Activated T-cell treated with anti-CD3 and anti-CD28 coated beads, Interleukin-2, amount 50 U/mL, for 1 hour (primary cell): ENCODE measurements around the gene ZC2HC1B.
"Not testable (repeated sequence)": the region's sequence is repeated elsewhere in the genome, so short reads cannot be mapped to it uniquely, and the experiment has no call there.

Experiments
- DNase-seq: peaks from one replicate; pipeline ENCODE4 v3.0.0-alpha.2; 2020

ZC2HC1B gene

GRCh38 chr6:143871202-143871730 is 7.0 kb downstream of the ZC2HC1B start:
- DNase-seq = not testable (repeated sequence)

GRCh38 chr6:143872201-143872600 is 7.9 kb downstream of the ZC2HC1B start:
- no peak for DNase-seq

- DNase-seq = not testable (repeated sequence)
These were observed 9.3 kb downstream of the ZC2HC1B start for GRCh38 chr6:143873600-143873999.

GRCh38 chr6:143874503-143874902 is 10.2 kb downstream of the ZC2HC1B start:
- not testable (repeated sequence) for DNase-seq

DNA sequence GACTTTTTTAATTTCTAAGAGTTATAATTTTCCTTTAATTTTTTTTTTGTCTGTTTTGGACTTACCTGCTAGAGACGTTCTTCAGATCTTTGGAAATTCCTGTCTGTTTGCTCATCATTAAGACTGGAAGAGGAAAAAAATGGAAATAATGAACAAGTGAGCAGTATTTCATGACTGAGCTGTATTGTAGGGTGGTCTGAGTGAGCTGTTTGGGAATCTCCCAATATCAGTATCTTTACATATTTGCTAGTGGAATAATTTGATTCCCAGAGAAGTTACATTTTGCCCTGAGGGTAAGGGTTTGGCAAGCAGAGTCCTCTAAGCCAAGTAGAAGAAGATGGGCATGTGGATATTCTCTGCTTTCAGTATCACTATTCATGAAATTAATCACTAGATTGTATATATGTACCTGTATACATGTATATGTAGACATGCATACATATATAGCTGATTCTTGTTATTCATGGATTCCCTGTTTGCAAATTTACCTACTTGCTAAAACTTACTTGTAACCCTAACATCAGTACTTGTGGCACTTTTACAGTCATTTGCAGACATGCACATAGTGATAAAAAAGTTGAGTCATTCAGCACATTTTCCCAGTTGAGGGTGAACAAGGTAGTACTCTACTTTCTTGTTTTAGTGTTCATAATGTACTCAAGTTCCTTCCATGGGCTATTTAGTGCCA is 13.5 kb downstream of the ZC2HC1B start:
- DNase-seq = no peak

DNA sequence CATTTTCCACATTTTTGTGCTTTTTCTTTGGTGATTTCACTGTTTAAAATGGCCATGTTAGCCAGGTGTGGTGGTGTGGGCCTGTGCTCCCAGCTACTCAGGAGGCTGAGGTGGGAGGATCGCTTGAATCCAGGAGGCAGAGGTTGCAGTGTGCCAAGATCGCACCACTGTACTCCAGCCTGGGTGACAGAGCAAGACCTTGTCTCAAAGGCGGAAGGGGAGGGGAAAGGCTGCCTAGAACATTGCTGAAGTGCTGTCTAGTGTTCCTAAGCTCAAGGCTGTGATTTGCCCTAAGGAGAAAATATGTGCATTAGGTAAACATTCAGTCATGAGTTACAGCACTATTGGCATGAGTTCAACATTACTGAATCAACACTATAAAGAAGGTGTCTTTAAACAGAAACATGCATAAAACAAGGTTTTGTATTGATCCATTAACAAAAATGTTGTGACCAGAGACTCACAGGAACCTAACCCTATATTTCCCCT is 14.0 kb downstream of the ZC2HC1B start:
- no peak for DNase-seq

DNA sequence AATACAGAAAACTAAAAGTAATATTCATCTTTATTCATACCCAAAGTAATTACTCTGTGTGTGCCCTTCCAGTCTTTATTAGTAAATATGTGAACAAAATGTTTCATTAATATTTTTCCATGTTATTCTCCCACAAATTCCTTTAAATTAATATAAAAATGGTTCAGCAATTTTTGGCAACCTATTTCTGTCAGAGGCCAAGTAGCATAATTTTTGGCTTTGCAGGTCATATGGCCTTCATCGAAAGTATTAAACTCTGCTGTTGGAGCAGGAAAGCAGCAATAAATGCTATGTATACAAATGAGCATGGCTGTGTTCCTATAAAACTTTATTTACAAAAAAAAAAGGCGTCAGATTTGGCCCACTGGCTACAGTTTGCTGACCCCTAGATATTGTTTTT is 16.1 kb downstream of the ZC2HC1B start:
- DNase-seq = no peak

DNA sequence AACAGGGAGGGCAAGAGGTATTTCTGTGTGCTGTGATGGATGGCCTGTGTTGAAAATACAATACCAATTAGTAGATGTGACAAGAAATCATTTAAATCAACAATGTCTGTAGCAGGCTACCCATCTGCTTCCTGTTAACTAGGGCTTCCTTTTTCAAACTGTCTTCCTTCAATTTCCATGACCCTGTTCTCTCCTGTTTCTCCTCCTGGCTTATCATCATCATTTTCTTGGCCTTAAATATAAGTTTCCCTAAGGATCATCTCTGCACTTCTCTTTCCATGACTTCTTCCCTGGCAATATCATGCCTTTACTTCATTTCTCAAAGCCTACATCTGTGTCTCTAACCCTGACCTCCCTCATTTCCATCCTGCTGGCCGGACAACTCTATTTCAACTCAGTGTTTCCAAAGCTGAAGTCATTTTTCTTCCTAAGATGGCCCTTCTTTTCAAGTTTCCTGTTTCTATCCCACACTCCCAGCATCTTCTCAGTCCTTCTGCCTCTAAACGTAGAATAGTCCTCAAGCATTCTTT is 18.2 kb downstream of the ZC2HC1B start:
- DNase-seq = no peak

- no peak for DNase-seq
These were observed 20.1 kb downstream of the ZC2HC1B start for GRCh38 chr6:143884216-143884900.

DNA sequence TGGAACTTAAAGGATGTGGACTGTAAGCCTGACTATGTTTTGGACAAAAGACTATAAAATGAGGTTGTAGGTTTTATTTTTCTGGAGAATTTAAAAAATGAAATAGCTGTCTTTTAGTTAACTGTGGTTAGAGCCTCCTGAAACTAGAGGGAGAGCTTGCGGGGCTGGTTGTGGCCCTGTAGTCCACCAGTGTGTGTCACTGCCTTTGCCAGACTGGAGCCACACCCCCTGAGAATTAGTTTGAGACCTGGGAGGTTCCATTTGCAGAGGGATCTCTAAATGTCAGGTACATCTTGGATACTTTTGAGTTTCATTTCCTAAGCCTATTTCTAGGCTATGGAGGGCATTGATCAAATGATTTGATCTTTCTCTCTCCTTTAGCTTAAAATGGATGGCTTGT is 20.8 kb downstream of the ZC2HC1B start:
- no peak for DNase-seq

DNA sequence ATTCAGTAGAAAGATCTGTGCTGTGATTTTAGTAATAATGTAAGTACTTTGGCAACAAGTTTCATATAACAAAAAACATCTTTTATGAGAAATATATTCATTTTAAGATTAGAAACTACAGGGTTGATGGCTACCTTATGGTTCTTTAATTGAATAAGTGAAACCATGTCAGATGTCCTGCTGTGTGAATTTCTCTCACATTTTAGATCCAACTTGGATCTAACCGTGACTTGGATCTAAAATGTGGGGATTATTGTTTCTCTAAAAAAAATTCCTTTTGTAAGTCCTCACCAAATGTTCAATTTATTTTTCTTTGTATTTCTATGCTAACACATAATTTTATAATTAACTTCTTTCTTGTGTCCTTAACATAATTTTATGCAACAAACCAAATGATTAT is 30.4 kb downstream of the ZC2HC1B start:
- DNase-seq = no peak

DNA sequence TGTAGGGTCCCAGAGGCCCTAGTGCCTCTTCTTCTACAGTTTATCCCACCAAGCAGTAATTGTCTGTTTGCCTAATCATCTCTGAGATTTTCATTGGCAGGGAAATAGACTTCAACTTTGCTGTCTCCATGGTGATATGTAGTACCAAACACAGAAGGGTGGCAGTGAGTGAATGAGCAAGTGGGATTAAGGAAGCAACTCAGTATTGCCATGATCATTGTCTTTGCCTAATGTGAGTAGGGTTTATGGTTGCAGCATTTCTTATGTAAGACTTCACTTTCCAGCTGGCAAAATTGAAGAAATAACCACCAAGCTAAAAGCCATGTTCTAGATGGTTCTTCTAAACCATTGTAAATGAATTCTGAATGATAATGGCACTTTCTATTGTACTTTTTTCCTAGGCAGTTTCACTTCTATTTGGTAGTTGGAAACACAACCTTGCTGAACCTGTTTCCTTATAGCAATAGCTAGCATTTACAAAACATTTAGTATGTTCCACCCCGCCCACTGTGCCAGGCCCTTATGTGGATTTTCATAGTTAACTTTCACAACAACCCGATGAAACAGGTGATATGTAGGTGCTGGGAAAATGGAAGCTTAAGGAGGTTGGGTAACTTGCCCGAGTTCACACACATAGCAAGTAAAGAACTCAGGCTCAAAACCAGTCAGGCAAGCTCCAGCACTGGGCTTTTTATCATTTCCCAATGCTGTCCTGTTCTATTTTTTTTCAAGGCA is 32.0 kb downstream of the ZC2HC1B start:
- DNase-seq = no peak

DNA sequence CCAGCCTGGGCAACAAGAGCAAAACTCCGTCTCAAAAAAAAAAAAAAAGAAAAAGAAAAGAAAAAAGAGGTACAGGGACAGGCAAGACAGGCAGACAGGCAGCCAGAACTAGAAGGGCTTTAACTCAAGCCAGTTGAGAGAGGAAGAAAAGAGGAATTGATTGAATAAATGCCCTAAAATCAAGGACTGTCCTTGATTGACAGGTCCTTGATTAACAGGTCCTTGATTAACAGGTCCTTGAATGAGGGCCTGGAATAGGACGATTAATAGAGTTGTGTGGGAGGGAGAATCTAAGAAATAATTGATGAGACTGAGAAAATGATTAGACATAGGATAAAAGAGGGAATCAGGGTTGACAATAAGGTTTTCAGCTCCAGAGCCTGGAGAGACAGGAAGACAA is 36.1 kb downstream of the ZC2HC1B start:
- DNase-seq = no peak

DNA sequence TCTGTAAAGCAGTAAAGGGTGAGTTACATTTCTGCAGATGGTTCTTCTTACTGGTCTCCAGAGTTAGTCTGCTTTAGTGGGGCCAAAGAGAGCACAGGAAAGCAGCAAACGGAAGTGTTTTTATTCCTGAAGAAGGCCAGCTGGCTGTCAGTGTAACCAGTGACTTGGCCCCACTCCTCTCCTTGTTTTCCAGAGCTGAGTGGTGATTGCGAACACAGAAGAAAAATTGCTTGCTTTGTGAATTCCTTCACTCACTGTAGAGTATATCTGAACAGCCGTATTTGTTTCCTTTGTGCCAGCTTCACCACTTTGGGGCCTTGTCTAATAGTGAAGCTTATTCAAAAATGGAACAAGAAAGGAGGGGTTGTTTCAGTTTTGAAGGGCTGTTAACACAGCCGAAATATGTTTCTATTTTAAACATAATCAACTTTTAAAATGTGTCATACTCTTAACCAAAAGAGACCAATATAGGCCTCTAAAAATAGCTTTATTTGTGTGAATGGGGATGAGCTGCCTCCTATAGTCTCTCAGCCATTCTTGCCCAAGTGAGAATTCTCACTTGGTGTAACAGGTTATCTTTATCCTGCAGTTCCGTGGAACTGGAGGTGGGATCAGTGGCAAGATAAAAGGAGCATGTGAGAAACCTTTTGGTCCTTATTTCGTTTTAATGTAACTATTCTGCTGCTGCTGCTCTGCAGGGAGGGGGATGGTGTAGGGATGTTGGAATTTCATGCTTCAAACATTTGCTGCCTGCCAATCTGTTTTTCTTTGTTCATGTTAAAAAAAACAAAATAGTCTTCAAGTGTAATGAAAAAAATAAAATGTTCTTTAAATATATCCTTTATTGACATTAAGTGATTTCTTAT is 37.8 kb downstream of the ZC2HC1B start:
- DNase-seq = no peak

DNA sequence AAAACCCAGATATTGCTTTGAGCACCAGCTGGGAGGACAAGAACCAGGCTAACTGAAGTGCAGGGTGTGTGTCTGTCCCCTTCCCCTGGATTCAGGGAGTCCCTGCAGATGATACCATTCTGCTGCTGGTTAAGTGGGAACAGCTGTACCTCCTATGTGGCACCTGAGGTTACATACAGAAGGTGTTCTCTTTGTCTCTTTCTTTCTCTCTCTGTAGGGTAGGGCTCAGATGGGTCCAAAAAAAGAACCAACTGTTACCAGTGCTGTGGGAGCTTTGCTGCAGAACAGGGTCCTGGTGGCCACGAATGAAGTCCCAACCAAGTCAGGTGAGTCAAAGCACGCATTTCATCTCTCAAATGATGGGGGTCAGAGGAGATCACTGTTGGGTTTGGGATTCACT is 38.6 kb downstream of the ZC2HC1B start:
- DNase-seq = no peak

DNA sequence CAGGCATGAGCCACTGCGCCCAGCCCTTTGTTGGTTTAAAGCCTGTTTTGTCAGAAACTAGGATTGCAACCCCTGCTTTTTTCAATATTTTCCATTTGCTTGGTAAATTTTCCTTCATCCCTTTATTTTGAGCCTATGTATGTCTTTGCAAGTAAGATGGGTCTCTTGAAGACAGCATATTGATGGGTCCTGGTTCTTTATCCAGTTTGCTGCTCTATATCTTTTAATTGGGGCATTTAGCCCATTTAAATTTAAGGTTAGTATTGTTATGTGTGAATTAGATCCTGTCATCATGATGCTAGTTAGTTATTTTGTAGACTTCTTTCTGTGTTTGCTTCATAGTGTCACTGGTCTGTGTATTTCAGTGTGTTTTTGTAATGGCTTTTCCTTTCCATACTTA is 46.8 kb downstream of the ZC2HC1B start:
- no peak for DNase-seq

DNA sequence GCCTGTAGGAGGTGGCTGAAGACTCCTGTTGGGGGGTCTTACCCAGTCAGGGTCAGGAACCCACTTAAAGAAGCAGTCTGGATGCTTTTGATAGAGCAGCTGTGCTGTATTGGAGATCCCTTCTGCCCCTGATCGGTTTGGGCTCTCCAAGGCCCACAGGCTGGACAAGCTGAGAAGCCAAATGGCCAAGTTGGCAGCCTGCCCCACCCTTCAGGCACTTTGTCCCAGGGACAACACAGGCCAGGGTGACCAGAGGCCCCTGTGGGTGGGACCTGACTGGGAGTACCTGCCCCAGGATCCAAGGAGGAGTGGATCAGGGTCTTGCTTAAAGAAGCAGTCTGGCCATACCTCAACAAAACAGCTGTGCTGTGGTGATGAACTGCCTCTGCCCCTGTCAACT is 48.4 kb downstream of the ZC2HC1B start:
- DNase-seq = no peak

DNA sequence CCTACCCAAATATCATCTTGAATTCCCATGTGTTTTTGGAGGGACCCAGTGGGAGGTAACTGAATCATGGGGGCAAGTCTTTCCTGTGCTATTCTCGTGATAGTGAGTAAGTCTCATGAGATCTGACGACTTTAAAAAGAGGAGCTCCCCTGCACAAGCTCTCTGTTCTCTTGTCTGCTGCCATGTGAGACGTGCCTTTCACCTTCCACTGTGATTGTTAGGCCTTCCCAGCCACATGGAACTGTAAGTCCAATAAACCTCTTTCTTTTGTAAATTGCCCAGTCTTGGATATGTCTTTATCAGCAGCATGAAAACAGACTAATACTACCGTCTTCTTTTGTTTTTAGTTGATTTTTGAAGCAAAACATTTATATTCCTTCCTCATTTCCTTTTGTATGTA is 52.8 kb downstream of the ZC2HC1B start:
- not testable (repeated sequence) for DNase-seq

DNA sequence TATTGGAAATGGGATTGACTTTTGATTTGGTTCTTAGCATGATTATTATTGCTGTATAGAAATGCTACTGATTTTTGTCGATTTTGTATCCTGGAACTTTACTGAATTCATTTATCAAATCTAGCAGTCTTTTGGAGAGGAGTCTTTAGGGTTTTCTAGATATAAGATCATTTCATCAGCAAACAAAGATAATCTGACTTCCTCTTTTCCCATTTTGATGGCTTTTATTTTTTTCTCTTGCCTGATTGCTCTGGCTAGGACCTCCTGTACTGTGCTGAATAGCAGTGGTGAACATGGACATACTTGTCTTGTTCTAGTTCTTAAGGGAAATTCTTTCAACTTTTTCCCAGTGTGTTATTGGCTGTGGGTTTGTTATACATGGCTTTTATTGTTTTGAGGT is 64.6 kb downstream of the ZC2HC1B start:
- DNase-seq = no peak

DNA sequence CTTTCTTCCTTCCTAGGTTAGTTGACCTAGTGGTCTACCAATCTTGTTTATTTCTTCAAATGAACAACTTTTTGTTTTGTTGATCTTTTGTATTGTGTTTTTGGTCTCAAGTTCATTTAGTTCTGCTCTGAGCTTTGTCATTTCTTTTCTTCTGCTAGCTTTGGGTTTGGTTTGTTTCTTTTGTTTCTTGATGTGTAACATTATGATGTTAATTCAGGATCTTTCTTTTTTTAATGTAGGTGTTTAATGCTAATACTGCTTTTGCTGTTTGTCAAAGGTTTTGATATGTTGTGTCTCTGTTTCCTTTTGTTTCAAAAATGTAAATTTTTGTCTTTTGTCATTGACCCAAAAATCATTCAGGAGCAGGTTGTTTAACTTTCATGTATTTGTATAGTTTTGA is 65.7 kb downstream of the ZC2HC1B start:
- no peak for DNase-seq

- DNase-seq = no peak
These were observed 70.1 kb downstream of the ZC2HC1B start for GRCh38 chr6:143934331-143934730.

GRCh38 chr6:143934867-143935266 is 70.6 kb downstream of the ZC2HC1B start:
- no peak for DNase-seq
